Stimulated activated CD8-positive, alpha-beta memory T cell treated with anti-CD3 and anti-CD28 coated beads, Interleukin-15, amount 100 ng/mL, for 4 hours (primary cell): ENCODE data around the gene CARD10.

ENCODE experiments used
- DNase-seq, 2 donors: peaks; one replicate each; pipeline ENCODE4 v3.0.0-alpha.2; 2020; ENCODE audit warnings: low read depth in 2 of 2

CARD10 gene

DNA sequence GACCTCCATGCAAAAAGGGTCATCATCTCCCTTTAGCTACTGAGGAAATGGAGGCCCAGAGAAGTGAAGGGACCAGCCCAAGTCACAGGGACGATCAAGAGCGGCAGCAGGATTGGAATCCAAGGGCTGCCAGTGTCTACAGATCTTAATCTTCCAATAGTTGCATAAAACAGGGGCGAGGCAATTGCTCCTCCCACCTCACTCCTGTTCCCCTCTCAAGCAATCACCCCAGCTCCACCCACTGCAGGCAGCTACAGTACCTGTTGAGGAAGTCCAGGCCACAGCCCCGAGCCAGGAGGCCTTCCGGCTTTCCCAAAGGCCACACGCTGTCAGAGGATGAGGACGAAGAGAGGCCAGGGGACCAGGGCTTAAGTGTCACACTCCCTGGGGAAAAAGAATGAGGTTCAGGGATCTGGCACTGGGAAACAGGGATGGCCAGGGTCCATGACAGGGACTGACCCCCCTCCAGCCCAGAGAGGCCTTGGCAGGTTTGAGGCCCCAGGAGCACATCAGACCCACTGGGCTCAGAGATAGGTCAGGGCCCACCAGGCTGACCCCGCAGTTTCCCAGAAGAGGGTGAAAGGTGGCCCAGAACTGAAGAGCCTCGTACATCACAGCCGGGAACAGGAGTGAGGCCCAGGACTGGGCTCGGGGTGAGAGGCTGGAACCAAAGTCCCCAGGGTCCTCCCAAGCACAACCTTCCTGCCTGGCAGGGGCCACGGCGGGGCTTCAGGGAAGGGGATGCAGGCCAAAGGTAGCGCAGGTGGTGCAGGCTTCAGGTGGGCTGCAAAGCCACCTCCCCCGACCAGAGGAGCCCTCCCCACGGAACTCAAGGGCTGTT is 16.7 kb downstream of the CARD10 start:
- DNase-seq, result no peak

GRCh38 chr22:37501610-37502341 is 17.4 kb downstream of the CARD10 start:
- no peak for DNase-seq

- DNase-seq, result no peak
Observed at GRCh38 chr22:37500745-37501609, 18.2 kb downstream of the CARD10 start.

DNA sequence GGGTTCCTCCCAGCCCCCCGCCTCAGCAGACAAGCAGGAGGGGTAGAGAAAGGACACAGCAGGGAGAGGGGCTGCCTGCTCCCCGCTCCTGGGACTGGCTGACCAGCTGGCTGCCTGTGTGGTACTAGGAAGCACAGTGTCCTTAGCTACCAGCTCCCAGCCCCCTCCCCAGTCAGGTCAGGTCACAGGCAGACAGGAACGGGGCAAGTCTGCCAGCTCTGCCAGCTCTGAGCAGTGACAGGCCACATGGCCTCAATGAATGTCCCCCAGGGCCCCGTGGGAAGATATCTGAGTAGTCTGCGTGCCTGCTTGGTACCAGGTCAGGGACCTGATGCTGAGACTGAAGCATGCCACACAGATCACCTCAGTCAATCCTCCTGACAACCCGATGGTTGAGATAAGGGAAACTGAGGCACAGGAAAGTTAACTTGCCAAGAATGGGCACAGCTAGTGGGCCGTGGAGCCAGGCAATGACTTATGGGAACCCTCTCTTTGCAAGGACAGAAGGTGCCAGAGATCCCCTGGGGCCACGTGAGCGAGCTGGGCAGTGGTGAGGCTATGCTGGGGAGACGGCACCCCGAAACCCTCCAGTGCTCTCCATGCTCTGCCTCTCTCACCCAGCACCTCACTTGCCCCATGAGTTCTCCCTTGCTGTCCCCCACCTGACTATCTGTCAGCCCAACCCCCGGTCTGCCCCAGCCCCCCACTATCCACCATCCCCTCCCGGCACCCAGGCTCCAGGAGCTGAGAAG is 19.2 kb downstream of the CARD10 start:
- no peak for DNase-seq

DNA sequence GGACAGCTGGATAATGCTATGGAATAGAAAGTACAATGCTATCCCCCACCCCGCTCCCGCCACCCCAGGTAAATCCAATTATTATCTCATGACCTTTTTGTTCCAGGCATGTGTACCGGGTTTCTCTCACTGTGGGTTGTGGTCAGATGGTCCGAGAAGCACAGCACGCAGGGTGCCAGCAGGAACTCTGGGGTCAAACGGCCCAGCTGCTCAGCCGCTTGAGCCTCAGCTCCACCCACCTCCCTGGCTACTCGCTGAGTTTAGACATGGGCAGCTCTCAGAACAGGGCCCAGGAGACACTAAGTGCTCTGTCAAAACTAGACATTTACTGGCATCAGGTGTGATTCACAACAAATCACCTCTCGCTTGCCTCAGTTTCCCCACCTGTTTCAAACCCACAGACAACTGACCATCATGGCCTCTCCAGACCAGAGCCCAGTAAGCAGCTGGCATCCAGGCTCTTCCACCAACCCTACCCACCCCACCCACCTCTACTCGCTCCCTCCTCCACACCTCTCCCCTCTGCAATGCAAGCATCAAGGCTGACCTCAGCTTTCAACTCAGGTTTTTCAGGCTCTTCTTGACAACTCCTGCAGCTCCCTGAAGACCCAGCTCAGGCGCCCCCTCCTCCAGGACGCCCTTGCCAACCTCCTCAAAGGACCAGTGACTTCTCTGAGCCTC is 20.0 kb downstream of the CARD10 start:
- no peak for DNase-seq

DNA sequence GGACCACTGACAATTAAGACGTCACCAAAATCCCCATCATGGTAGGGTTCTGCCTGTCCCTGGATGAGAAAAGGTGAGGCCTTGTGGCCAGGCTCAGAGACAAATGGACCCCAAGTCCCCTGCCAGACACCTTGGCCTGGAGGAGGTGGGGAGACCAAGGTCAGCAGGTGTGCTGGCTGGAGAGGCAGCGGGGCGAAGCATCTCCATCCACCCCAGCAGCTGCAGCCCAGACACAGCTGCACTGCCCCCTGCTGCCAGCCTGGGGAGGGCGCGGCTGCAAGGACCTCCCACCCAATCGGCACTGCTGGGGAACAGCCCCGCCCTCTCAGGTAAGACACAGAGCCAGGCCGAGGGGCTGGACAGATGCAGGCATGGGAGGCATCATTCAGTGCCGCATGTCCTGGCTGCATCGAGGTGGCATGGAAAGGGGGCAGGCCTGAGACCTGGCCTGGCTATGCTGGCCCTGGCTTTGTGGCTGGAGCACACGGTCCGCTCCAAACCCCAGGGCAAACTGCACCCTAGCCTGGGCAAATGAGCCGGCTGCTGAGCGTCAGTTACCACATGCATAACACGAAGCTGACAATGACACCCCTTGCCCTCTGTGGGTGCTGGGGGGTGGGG is 20.8 kb downstream of the CARD10 start:
- DNase-seq, result peak; percentile 28 to 38

GRCh38 chr22:37497062-37497599 is 22.1 kb downstream of the CARD10 start:
- no peak for DNase-seq

- DNase-seq, result no peak
Observed at GRCh38 chr22:37496651-37497050, 22.6 kb downstream of the CARD10 start.

DNA sequence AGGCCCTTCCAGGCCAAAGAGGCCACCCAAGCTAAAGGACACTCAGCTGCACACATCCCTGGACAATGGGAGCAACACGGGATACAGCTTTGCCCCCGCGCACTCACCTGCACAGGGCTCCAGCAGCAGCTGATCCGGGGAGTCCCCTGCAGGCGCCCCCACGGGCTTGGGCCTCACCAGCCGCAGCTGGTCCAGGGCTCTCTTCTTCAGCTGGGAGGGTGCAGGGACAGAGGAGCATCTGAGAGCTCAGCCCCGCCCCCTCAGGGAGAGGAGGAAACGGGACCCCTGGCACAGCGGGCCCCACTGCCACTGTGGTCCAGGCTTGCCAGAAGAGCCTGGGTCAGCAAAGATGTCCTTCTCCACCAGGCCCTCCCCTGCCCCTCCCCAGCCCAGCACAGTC is 25.2 kb downstream of the CARD10 start:
- no peak for DNase-seq

DNA sequence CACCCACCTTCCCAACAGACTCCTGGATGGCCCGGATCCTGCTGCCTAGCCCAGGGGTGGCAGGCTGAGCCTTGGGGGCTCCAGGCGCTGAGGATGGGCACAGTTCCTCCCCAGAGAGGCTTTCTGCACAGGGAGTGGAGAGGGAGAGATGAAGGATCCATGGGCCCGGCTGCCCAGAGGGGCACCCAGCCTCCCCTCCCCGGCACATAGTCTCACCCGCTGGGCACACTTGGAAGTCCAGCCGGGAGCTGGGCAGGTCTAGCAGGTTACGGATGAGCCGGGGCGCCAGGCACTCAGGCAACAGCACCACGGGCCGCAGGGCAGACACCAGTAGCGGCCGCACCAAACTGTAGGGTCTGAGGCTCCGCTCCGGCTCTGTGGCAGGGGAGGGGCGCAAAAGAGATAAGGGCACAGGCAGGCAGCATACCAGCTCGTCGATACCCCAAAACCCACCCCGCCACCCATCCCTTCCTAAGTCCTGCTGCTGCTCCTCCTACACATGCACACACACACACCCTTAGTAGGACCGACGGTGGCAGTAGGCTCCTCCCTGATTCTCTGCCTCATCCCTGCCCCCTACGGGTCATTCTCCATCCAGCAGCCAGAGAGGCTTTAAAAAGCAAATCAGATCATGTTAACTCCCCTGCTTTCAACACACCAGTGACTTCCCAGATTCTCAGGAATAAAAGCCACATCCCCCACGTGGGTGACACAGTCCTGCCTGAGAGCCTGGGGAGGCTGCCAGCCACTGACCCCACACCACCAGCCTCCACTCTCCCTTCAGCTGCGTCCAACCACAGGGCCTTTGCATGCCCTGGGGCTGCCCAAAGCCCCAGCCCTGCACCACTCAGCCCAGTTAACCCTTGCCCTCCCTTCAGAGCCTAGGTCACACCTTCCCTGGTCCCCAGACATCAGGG is 26.5 kb downstream of the CARD10 start:
- DNase-seq, result no peak

DNA sequence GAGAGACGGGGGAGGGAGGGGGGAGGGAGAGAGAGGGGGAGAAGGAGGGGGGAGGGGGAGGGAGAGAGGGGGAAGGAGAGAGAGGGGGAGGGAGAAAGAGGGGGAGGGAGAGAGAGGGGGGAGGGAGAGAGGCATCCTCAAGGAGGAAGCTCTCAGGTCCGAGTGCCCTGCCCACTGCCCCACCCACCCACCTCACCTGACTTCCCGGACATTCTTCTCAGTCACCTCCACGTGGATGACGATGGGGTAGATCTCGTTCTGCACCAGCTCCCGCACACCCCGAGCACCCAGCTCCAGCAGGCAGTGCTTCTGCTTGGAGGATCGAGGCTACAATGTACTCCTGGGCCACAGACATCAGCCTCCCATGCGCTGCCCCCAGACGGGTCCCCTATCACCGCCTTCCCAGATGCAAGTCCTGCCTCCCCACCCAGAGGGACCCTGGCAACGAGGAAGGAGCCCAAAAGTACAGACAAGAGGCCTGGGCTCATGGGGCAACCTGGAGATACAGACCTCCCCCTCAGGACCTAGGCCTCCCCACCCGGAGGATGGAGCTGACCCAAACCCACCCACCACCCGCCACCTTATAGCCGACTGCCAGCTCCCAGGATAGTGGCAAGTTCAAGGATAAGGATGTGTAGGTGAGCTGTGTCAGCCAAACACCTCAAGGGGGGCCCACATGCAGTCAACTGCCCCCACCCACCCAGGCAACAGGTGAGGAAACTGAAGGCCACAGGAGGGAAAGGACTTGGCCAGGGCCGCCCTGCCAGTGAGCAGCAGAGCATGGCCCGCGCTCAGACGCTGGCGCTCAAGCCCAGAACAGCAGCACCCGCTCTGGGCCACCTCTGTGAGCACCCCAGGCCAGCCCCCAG is 27.4 kb downstream of the CARD10 start:
- no peak for DNase-seq

- no peak for DNase-seq
Observed at GRCh38 chr22:37491106-37491505, 28.1 kb downstream of the CARD10 start.

DNA sequence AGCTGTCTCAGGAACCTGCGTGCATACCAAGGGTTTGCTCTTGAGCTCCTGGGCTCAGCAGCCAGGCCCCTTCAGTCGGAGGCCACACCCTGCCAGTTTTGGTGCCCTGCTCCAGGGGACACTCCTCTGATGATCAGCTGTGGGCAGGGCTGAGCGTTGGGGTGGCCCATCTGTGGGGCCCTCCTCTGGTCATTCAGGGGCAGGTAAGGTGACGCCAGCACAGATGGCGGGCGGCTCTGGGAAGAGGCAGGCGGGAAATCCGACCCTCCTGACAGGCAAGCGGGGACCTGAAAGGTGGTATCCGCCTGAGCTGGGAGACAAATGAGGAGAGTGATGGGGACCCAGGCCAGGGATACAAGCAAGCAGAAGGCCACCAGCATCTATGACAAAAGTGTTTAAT is 29.2 kb downstream of the CARD10 start:
- no peak for DNase-seq

GRCh38 chr22:37488337-37489135 is 30.7 kb downstream of the CARD10 start:
- DNase-seq, result no peak

DNA sequence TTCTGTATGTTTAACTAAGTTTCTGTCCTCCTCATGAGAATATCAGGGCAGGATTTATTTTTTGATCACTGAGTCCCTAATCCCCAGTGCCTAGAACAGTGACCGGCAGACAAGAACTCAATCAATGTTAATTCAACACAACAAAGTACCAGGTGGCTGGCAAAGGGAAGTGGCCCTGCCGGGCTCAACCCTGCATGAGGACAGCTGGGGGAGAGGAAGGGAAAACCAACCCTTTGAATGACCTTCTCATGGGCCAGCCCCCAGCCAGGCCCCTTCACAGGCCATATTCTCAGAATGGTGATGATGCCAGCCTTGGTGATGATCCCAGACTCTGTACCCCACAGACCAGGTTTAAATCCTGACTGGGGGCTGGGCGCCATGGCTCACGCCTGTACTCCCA is 31.6 kb downstream of the CARD10 start:
- DNase-seq, result no peak

GRCh38 chr22:37487129-37487528 is 32.1 kb downstream of the CARD10 start:
- no peak for DNase-seq

GRCh38 chr22:37486224-37486845 is 32.9 kb downstream of the CARD10 start, which contains the start of gene MFNG:
MFNG (minus strand) TSS chr22:37486384; CDS start chr22:37486177, 207 bp downstream.
- peak; percentile 42 to 57 for DNase-seq
